ENCODE data around the gene MAD1L1.

DNA sequence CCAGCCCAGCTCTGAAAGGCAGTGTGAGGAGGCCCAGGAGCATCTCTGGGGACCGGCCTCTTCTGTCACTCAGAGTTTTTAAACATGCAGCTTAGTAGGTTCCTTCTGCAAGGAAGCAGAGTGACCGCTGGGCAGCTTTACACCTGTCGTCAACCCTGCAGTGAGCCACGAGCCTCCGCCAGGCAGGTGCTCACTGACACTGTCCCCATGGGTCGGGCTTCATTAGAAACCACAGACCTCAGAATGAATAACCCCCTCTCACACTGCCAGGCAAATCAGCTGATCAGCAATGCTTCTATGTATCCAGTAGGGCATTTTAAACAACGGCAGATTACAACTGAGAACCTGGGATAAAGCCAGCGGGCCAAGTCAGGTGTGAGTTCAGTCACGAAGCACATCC, 106.1 kb downstream of the MAD1L1 start:
- TF ChIP-seq, protein P1, sequence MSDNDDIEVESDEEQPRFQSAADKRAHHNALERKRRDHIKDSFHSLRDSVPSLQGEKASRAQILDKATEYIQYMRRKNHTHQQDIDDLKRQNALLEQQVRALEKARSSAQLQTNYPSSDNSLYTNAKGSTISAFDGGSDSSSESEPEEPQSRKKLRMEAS (IDR thresholded peaks at IDR 0.05): no peak
- TF ChIP-seq, protein P2, sequence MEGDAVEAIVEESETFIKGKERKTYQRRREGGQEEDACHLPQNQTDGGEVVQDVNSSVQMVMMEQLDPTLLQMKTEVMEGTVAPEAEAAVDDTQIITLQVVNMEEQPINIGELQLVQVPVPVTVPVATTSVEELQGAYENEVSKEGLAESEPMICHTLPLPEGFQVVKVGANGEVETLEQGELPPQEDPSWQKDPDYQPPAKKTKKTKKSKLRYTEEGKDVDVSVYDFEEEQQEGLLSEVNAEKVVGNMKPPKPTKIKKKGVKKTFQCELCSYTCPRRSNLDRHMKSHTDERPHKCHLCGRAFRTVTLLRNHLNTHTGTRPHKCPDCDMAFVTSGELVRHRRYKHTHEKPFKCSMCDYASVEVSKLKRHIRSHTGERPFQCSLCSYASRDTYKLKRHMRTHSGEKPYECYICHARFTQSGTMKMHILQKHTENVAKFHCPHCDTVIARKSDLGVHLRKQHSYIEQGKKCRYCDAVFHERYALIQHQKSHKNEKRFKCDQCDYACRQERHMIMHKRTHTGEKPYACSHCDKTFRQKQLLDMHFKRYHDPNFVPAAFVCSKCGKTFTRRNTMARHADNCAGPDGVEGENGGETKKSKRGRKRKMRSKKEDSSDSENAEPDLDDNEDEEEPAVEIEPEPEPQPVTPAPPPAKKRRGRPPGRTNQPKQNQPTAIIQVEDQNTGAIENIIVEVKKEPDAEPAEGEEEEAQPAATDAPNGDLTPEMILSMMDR (IDR thresholded peaks at IDR 0.05 in 2 of 3, conservative IDR thresholded peaks at IDR 0.05 in 1 of 3; ENCODE audit: borderline replicate concordance in 1 of 3, insufficient read depth in 1 of 3, low read depth in 2 of 3, low read length in 2 of 3): no peak
